GM12878 (cell line): ENCODE results near the gene TGFBR3. TPM values are rescaled to one million over a fixed set of nuclear protein-coding genes. Genes with fewer than 3 reads are reported as not detected.

Experiments
- ATAC-seq: fragments of 200-7000 bp; cut with Tn5 transposase; 3 replicates; pipeline ENCODE4 v1.9.1; 2020; ENCODE audit warnings: mild to moderate bottlenecking, moderate library complexity
- BruUV-seq: library from RNA; stranded (reverse); fragments of 400-500 nt; replicated peaks from 2 replicates; lab custom pipeline; 2021; lab: Mats Ljungman, UMichigan
- CTCF ChIA-PET: fragments of 300-600 bp; sonication (Branson Sonifier 250); formaldehyde crosslinking; extraction: SDS; loops from one replicate; lab custom pipeline; 2021; ENCODE audit warnings: inconsistent platforms; lab: Yijun Ruan, JAX
- POLR2A ChIA-PET: fragments of 350-600 bp; formaldehyde crosslinking; extraction: SDS; loops from one replicate; lab custom pipeline; 2021; ENCODE audit warnings: inconsistent platforms; lab: Charles Lee
- RAD21 ChIA-PET: fragments of 300-600 bp; sonication (Branson Sonifier 250); formaldehyde crosslinking; loops from one replicate; lab custom pipeline; 2023; ENCODE audit warnings: antibody characterized with exemption; ENCODE audit not compliant: unreplicated experiment; lab: Charles Lee
- SMC1A ChIA-PET: fragments of 300-600 bp; sonication (Branson Sonifier 250); formaldehyde crosslinking; loops from one replicate; lab custom pipeline; 2023; ENCODE audit not compliant: unreplicated experiment, uncharacterized antibody; lab: Charles Lee
- DNase-seq: peaks from one replicate; pipeline ENCODE4 v3.0.0-alpha.2; 2011; ENCODE audit warnings: low read depth, low spot score
- FAIRE-seq: peaks from 3 replicates; lab custom pipeline; 2011; peaks lifted over from hg19 to GRCh38; lab: Jason Lieb, UNC
- H2AFZ ChIP-seq: 2 replicates; pipeline ENCODE4 v1.6.0; 2011; ENCODE audit warnings: low read depth, low read length, control low read depth; ENCODE audit not compliant: control insufficient read depth
- H3K27ac ChIP-seq: 2 replicates; pipeline ENCODE4 v1.5.1; 2011; ENCODE audit warnings: control low read depth; ENCODE audit not compliant: control insufficient read depth, insufficient read depth
- H3K27me3 ChIP-seq, 2 experiments: replicated peaks in 1 of 2; 2 replicates each; pipeline versions ENCODE4 v1.6.0 to v1.6.1; 2011; ENCODE audit warnings: low read length in 1 of 2; ENCODE audit not compliant: control insufficient read depth in 2 of 2, insufficient read depth in 2 of 2
- H3K36me3 ChIP-seq, 2 experiments: 2 replicates each; pipeline ENCODE4 v1.5.1; 2011; ENCODE audit warnings: low read length in 1 of 2; ENCODE audit not compliant: control insufficient read depth in 2 of 2, insufficient read depth in 2 of 2
- H3K4me1 ChIP-seq: 2 replicates; pipeline ENCODE4 v1.6.1; 2011; ENCODE audit warnings: mild to moderate bottlenecking, low read length, moderate library complexity, mixed read lengths; ENCODE audit not compliant: control insufficient read depth, insufficient read depth
- H3K4me2 ChIP-seq: 2 replicates; pipeline ENCODE4 v1.6.0; 2011; ENCODE audit warnings: control low read depth; ENCODE audit not compliant: control insufficient read depth, insufficient read depth
- H3K4me3 ChIP-seq: fragments of 200-600 bp; sonication (generic); 2 replicates; pipeline ENCODE4 v1.5.1; 2016
- H3K79me2 ChIP-seq: 2 replicates; pipeline ENCODE4 v1.6.0; 2011; ENCODE audit warnings: low read length; ENCODE audit not compliant: control insufficient read depth, insufficient read depth
- H3K9ac ChIP-seq: 2 replicates; pipeline ENCODE4 v1.8.0; 2011; ENCODE audit warnings: low read length, control low read depth, mixed read lengths; ENCODE audit not compliant: control insufficient read depth, insufficient read depth
- H3K9me3 ChIP-seq: replicated peaks from 3 replicates; pipeline ENCODE4 v1.5.1; 2011; ENCODE audit warnings: mild to moderate bottlenecking, low read length; ENCODE audit not compliant: control insufficient read depth, insufficient read depth
- H4K20me1 ChIP-seq: 2 replicates; pipeline ENCODE4 v1.6.0; 2011; ENCODE audit not compliant: control insufficient read depth, insufficient read depth
- BCLAF1 ChIP-seq: fragments of 450-650 bp; IDR thresholded peaks from 2 replicates; pipeline ENCODE4 v1.6.1; 2017; ENCODE audit warnings: antibody characterized with exemption, mild to moderate bottlenecking, moderate library complexity
- ETV6 ChIP-seq, 2 experiments: fragments of 450-650 bp in 1 of 2; IDR thresholded peaks in 1 of 2; conservative IDR thresholded peaks in 1 of 2; 2 replicates each; pipeline ENCODE4 v1.6.1; 2014; ENCODE audit warnings: antibody characterized with exemption in 1 of 2, borderline replicate concordance in 1 of 2, low read depth in 1 of 2, mild to moderate bottlenecking in 1 of 2, moderate library complexity in 1 of 2
- HDGF ChIP-seq: fragments of 450-650 bp; IDR thresholded peaks from 2 replicates; pipeline ENCODE4 v1.6.1; 2016; ENCODE audit warnings: antibody characterized with exemption
- JUNB ChIP-seq: IDR thresholded peaks from 2 replicates; pipeline ENCODE4 v1.6.1; 2016; ENCODE audit warnings: antibody characterized with exemption, mild to moderate bottlenecking
- KLF5 ChIP-seq: fragments of 450-650 bp; IDR thresholded peaks from 2 replicates; pipeline ENCODE4 v1.6.1; 2014; ENCODE audit warnings: mild to moderate bottlenecking; ENCODE audit not compliant: partially characterized antibody
- MEF2B ChIP-seq: fragments of 450-650 bp; IDR thresholded peaks from 2 replicates; pipeline ENCODE4 v1.6.1; 2018; ENCODE audit warnings: mild to moderate bottlenecking, moderate library complexity; ENCODE audit not compliant: partially characterized antibody, poor library complexity, severe bottlenecking
- NBN ChIP-seq: fragments of 450-650 bp; IDR thresholded peaks from 2 replicates; pipeline ENCODE4 v1.6.1; 2016
- NFYB ChIP-seq: IDR thresholded peaks from 2 replicates; pipeline ENCODE4 v1.6.1; 2011; ENCODE audit warnings: low read depth, mild to moderate bottlenecking, low read length, improper control_type of control experiment, moderate library complexity; ENCODE audit not compliant: insufficient read depth
- RUNX3 ChIP-seq: IDR thresholded peaks from 2 replicates; pipeline ENCODE4 v1.6.1; 2012; ENCODE audit warnings: low read length, inconsistent platforms
- SMARCA5 ChIP-seq: fragments of 450-650 bp; IDR thresholded peaks from 2 replicates; pipeline ENCODE4 v1.6.1; 2017; ENCODE audit warnings: mild to moderate bottlenecking
- ZNF384 ChIP-seq: IDR thresholded peaks from 2 replicates; pipeline ENCODE4 v1.6.1; 2012; ENCODE audit warnings: low read depth, mild to moderate bottlenecking, low read length, improper control_type of control experiment, borderline replicate concordance
- ZNF592 ChIP-seq: fragments of 450-650 bp; IDR thresholded peaks from 2 replicates; pipeline ENCODE4 v1.6.1; 2017; ENCODE audit warnings: mild to moderate bottlenecking, moderate library complexity
- ZNF622 ChIP-seq: fragments of 450-650 bp; IDR thresholded peaks from 2 replicates; pipeline ENCODE4 v1.6.1; 2017; ENCODE audit warnings: mild to moderate bottlenecking, inconsistent platforms
- WGBS: methylation state at CpG from one replicate; pipeline ENCODE4 v1.1.6; 2016; ENCODE audit warnings: low lambda C conversion rate; ENCODE audit not compliant: insufficient replicate concordance, insufficient coverage; ENCODE audit errors: missing lambda C conversion rate; 5-methylcytosine and 5-hydroxymethylcytosine counted together
- in situ Hi-C: fragments of 300-500 bp; cut with MboI; formaldehyde crosslinking; loops from 9 replicates; pipeline ENCODE4 v1.14.3; 2018; ENCODE audit warnings: mixed read lengths
- intact Hi-C: fragments of 100-400 bp; cut with micrococcal nuclease; formaldehyde crosslinking; loops from one replicate; pipeline ENCODE4 v1.14.2; 2022; ENCODE audit not compliant: unreplicated experiment
- polyA plus RNA-seq, 11 experiments: library from polyadenylated mRNA; depleted of rRNA in 4 of 11; unstranded in 6 of 11; stranded (reverse) in 5 of 11; fragments of >200 nt; fragmentation: Nextera tagmentation in 4 of 11; fragmentation: Illumina TruSeq in 1 of 11; extraction: Ambion mirVana in 4 of 11; extraction: Trizol in 1 of 11; gene quantifications; 1 replicate in 1 of 11; 2 replicates in 10 of 11; pipeline versions ENCODE4 v1.2.1 to v1.2.3, GENCODE V29; 2011 to 2016; ENCODE audit warnings: inconsistent platforms in 2 of 11, missing spikeins in 2 of 11, low read depth in 1 of 11
- total RNA-seq, 4 experiments: library from RNA; depleted of rRNA in 3 of 4; stranded (reverse); fragments of >200 nt in 3 of 4; fragmentation: Illumina TruSeq in 1 of 4; extraction: Trizol in 1 of 4; gene quantifications; 2 replicates each; pipeline versions ENCODE4 v1.2.1 to v1.2.3, GENCODE V29; 2013 to 2021

The TGFBR3 gene
- total and polyA plus RNA-seq, 10 of the 15 experiments (the other 5 are each of a cell fraction or from before 2014, with no cell fraction given): 2.7 to 16.5 (median 12.6) TPM

- TF ChIP-seq BCLAF1 (no peak), ZNF622 (no peak), RUNX3 (peak; percentile 41)
Observed at GRCh38 chr1:91653183-91653582, 232.8 kb downstream of the TGFBR3 start (continued).

GRCh38 chr1:91651661-91652071 is 234.3 kb downstream of the TGFBR3 start:
- ChIA-PET SMC1A (interaction anchor here (0.6 to 0.9 kb wide), 2 partner anchors 117 to 232 kb away, joined by 3 read pairs; no protein-coding TSS in a partner anchor), RAD21 (no interaction called here), POLR2A (no interaction called here), CTCF (no interaction called here)
- no peak overlapping the region for H3K4me2 ChIP-seq
- no peak overlapping the region for H3K27ac ChIP-seq
- BruUV-seq: no TSS peak
- H3K36me3 ChIP-seq: no peaks in the 10 kb centered on the region
- WGBS: 77% methylated on average over 5 of the region's 5 CpGs
- H3K27me3 ChIP-seq: no peaks in the 10 kb centered on the region; a peak in 1 of 4 replicates
- H4K20me1 ChIP-seq: no peaks in the 10 kb centered on the region
- no peaks in the 10 kb centered on the region for H3K79me2 ChIP-seq
- FAIRE-seq (no peak), DNase-seq (no peak), ATAC-seq (no peak)
- H3K9ac ChIP-seq: no peak overlapping the region
- no peak overlapping the region for H2AFZ ChIP-seq
- in situ Hi-C loops: no loop called here
- peaks cover 10% of the 10 kb centered on the region for H3K4me1 ChIP-seq
- no peaks in the 10 kb centered on the region for H3K9me3 ChIP-seq
- H3K4me3 ChIP-seq: no peak overlapping the region
- intact Hi-C loops: no loop called here
- no peak for TF ChIP-seq SMARCA5
- TF ChIP-seq ZNF592: no peak
- TF ChIP-seq KLF5: no peak
- TF ChIP-seq ZNF384: no peak
- TF ChIP-seq NBN: no peak
- no peak for TF ChIP-seq JUNB
- TF ChIP-seq HDGF: no peak
- TF ChIP-seq NFYB: no peak
- no peak for TF ChIP-seq MEF2B
- no peak for TF ChIP-seq ETV6 (conservative IDR thresholded peaks at IDR 0.05 in 1 of 2, IDR thresholded peaks at IDR 0.05 in 1 of 2; ENCODE audit: borderline replicate concordance in 1 of 2, low read depth in 1 of 2)
